Measurements from ENCODE around the gene APBA1.

Gene APBA1

DNA sequence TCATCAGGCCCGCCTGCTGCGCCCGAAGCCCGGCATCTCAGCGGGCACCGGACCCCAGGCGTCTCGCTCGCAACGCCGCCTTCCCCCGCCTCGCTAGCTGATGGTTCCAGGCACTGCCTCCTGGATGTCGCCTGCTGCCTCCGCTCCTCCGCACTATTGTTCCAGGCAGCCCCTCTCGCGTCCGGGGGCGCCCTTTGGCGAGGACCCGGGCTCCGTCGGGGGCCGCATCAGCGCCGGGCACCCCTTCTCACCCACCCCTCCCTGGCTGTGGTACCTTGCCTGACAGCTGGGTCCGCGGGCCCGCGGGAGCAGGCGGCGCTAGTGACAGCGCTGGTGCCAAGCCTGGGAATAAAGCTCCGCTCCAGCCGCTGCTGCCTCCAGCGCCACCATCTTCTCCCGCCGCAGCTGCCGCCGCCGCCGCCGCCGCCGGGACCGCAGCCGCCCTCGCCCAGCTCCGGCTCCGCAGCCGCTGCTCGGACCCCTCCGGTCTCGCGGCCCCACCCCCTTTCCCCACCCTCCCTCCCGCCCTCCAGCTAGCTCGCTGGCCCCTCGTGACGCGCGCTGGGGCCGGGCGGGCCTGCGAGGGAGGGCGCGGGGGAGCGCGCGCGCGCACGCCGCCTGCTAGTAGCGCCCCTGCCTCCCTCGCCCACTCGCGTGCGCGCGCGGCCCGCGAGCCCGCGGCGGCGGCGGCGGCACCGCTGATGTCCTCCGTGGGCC is at the start of gene APBA1:
Gene APBA1, minus strand, starts transcription at position 493 of the 717 bp plus-strand sequence.
- peak; percentile 40 for DNase-seq (ENCODE audit: low read depth)

DNA sequence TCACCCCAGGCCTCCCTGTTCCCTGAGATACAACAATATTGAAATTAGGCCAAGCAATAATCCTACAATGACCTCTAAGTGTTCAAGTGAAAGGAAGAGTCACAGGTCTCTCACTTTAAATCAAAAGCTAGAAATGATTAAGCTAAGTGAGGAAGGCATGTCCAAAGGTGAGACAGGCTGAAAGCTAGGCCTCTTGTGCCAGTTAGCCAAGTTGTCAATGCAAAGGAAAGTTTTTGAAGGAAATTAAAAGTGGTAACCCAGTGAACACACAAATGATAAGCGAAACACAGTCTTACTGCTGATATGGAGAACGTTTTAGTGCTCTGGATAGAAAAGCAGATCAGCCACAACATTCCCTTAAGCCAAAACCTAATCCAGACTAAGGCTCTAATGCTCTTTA is 47.8 kb upstream of the APBA1 start:
- DNase-seq (ENCODE audit: low read depth): no peak

DNA sequence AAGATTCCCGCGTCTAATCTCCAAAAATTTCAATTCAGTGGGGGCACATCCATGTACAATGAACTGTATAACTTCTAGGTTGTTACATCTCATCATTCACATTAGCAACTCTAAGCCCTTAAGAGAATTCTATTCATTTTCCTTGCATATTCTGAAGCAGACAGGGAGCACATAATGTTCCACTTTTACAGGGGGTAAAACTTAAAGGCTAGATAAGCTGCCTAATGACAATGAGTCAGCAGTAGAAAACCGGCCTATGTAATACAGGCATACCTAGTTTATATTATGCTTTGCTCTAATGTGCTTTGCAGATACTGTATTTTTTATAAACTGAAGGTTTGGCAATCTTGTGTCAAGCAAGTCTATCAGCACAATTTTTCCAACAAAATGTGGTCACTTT is 47.2 kb upstream of the APBA1 start:
- DNase-seq (ENCODE audit: low read depth): no peak

DNA sequence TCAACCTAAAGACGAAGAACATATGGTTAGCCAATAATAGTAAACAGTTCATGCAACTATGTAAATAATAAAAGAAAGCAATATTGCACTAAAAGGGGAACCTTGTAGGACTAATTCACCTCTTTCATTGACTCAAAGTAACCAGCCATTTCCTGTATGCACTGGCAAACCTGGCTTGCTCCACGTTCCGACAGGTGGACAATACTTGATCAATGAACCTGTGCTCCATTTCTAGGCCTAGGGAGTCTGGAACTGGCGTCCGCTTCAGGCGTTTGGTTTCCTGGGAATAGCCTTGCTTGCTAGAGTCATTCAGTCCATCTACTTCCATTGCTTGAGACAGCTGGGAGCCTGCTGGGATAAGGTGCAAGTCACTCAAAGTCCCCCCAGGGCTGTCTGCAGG is 46.0 kb upstream of the APBA1 start:
- DNase-seq (ENCODE audit: low read depth): no peak

DNA sequence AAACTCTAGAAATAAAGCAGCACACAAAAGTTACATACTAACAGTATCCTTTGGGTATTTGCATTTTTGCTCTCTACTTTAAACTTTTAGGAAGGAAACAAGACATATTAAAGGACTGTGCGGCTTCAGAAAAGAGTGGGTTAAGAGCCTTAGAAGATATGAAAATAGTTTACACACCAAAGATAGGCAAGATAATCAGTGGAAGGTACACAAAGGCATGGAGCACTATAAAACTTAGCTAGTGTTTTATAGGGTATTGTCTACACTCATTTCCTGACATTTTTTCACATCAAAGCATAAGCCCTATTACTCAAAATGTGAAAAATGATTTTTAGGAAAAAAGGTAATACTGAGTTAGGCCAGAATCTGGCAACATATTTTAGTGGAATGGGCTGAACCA is 43.7 kb upstream of the APBA1 start:
- no peak for DNase-seq (ENCODE audit: low read depth)

DNA sequence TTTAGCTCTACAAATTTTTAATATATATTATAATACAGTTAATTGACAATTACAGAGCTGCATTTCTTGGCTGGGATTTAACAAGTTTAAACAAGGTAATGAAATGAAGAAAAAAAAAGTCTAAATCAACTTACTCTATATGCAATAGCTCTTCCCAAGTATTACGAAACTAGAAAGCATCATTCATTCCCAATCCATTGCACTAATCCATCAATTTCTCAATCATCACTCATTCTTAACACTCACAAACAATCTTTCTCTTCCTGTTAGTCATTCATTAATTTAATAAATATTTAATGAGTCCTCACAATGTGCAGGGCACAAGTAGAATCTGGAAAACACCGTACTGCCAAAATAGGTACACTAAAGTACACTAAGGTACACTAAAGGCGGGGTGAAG is 42.9 kb upstream of the APBA1 start:
- DNase-seq (ENCODE audit: low read depth): no peak

DNA sequence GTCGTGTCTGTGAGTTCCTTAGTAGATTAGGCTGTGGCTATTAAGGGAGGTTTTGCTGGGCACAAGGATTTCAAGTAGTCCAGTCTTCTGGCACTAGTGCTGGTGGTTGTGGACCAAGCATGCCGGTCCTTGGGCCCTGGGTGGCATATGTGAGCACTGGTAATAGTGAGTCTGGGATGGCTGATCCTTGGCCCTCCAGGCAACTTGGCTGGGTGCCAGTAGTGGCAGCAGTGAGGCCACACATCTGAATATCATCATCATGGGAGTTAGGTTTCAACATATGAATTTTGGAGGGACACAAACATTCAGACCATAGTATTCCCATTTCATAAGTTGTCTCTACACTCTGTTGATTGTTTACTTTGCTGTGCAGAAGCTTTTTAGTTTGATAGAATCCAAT is 25.3 kb upstream of the APBA1 start:
- no peak for DNase-seq (ENCODE audit: low read depth)

DNA sequence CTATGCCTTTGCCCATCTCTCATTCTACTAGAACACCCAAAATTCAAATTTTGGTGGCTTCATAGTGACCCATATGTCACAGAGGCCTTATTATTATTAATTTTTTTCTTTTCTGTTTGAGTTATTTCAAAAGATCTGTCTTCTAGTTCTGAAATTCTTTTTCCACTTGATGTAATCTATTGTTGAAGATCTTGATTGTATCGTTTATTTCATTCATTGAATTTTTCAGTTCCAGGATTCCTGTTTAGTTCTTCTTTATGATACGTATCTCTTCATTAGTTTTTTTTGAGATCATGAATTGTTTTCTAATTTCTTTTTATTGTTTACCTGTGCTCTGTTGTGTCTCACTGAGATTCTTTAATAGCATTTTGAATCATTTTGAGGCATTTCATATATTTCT is 24.6 kb upstream of the APBA1 start:
- DNase-seq (ENCODE audit: low read depth): no peak

DNA sequence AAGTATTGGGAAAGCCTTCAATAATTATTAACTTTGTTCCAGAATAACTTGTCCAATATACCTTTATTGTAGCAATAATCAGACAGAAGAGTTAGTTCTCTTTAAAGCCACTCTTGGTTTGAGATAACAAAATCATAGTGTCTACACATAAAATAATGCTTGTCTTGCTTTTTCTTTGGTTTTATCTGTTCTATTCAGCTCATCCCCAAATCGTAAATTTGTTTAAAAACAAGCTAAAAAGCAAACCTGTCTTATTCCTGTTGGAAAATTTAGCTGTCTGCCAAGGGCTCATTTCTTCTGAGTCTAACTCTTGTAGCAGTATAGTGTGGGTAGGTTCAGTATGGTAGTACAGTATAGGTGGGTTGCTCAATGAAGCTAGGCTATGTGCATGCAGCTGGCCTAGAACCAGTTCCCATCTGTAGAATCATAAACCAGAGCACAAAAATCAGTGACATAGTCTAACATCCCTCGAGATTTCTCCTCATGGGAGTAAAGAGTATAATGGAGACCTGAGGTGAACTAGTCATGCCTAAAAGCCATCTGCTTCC is 17.9 kb upstream of the APBA1 start:
- no peak for DNase-seq (ENCODE audit: low read depth)

DNA sequence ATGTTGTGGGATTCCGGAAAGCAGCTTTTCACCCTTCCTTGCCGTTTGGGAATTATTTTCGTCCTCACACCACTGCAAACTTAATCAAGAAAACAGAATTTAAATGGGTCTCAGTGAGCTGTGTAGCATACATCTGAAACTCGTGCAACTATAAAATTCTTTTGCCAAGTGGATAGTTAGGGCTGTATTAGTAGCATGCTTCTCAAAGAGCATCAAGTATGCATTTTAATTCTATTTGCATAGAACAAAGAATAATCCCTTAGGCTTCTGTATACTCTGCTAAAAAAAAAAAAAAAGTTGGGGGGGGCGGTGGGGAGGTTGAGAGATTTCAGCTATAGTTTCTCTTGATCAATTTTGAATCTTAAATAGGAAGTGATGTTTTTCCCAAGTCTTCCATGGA is 11.8 kb upstream of the APBA1 start:
- DNase-seq (ENCODE audit: low read depth): no peak

DNA sequence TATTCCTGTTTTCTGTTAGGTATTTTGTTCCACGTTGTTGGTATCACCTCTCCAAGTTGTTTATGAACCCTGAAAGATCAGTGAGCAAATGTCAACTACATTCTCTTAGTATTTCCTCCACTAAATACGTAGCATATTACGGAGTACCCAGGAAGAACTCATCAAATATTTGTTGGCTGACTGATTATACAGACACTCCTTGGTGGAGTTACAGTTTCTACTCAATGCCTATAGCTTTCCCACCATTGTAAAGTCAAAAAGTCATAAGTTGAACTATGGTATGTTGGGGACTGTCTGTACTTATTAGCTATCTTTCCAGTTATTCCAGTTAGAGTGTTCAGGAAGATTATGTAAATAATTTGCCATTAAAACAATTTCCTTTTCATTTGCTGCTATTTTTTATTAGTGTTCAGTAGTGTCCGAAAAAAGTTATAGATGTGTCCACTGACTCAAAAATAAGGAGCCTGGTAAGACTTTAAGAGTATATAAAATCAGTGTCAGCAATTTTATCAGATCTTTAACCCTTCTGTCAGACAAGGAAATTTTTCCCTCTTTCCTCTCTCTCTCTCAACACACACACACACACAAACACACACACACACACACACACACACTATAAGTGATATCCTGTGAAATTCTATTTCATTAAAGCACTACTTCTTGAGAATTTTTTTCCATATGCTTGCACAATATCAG is 6.8 kb upstream of the APBA1 start:
- no peak for DNase-seq (ENCODE audit: low read depth)

DNA sequence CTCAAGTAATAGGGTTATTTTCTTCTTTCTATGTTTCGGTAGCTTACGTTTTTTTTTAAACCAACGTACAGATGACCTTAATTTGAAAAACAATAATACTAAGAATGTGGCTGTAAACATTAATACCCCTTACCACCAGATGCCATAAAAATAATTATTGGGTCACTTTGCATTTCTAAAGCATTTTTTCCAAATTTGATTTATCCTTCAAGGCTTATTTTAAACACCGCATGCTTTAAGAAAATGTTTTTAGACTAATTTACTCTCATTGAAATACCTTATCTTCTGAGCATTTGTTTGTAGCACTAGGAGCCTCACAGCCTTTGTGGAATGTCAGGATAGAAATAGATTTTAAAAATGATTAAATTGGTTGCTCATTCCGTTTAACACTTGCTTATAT is 5.8 kb upstream of the APBA1 start:
- DNase-seq (ENCODE audit: low read depth): no peak

DNA sequence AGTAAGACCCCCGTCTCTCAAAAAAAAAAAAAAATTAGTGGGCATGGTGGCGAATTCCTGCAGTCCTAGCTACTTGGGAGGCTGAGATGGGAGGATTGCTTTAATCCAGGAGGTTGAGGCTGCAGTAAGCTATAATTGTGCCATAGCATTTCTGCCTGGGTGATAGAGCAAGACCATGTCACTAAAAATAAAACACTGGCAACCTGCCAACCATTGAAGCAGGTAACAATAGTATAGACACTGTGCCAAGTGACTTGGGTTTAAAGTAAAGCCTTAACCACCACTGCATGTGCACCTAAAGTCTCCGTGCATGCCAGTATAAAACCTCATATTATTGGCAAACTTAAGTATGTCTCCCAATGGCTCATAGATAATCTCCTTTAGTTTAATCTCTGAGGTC is 3.4 kb upstream of the APBA1 start:
- no peak for DNase-seq (ENCODE audit: low read depth)

DNA sequence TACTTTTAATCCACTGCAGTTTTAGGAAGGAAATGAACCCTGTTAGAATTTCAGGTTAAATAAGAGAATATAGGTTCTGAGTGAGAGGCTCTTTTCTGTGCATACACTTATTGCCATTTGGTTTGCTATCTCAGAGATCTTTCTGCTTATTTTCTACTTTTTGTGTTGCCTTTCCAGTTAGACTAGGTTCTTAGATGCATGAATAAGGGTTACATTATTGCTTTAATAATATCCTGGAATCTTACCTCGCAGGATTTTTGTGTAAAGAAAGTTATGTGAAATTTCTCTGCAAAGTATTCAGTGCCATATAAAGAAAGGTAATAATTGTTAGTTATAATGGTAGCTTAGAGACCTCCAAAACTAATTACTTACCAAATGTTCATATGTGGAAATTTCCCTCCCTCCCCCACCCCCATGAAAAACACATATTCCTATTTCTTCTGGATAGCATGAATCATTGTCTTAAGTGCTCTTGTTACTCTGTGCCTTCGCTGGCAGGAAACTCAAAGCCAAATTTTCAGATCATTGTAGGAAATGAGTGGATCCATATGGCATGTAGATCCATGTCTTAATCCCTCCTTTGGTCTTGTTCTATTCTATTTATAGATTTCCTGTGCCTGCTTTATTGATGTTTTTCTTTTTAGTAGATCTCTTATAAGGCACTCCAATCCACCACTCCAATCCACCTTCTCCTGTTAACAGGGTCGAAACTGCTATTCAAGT is 2.7 kb upstream of the APBA1 start:
- DNase-seq (ENCODE audit: low read depth): no peak

DNA sequence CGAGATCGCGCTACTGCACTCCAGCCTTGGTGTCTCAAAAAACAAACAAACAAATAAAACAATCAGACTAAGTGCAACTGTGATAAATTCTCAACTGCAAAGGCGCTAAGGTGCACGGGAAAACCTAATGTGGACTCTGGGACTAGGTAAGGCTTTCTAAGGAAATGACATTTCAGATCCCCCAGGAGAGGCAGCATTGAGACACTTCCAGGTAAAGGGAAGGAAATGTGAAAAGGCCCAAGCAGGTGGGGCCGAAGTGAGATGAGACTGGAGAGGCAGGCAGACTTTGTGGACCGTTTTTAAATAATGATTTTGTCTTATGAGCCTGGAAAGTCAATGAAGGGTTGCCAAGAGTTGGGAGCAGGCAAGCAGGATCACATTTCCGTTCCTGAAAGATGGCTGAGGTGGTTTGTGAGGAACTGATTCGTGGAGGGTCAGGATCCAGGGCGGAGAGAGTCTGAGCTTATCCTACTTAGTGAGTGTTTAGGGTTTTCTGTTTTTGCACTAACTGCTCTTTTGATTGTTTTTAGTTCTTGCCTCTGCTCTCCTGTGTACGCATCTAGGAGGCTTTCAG is 2.0 kb upstream of the APBA1 start:
- no peak for DNase-seq (ENCODE audit: low read depth)

DNA sequence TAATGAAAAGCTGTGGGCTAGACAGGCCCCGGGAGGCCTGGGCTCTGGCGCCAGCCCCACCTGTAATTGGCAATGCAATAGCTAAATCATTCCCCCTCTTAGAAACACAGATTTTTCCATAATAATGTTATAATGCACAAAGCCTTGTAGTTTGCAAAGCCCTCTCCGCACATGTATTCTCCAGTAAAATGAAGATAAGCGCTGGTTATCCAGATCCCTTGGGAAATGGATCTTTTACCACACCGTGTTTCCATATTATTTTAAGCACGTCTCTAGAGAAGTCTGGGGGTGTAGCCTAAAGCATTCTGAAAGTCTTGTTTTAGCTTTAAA is 1.1 kb upstream of the APBA1 start:
- DNase-seq (ENCODE audit: low read depth): no peak

DNA sequence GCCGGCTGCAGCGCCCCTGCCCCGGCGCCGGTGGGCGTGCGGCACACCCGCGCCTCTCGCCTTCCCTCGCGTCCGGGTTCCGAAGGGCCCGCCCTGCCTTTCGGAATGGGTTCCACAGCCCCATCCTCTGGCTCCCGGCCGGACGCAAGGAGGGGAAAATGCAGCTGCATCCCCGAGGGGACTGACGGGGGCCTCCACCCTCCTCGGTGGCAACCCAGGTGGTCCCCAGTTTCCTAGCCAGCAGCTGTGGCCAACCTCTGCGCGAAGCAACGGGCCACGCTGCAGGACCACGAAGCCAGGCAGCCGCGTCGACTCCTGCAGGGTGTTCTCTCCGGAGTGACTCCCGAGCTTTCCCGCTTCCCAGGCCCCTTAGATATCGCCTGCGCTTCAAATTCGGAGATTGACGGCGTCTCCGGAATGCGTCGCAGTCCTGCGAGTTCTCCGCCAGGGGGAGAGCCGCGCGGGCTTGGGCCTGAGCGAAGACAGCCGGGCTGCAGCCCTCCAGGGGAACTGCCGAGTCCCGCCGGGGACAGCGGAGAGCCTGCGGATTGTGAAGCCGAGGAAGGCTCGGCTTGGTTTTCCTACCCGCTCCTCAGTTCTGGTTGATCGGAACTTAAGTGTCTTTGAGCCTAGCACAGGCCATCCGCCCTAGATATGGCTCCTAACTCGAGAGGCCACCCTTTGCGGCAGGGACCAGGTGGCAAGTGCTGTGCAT is 582 bp upstream of the APBA1 start:
- peak; percentile 69 for DNase-seq (ENCODE audit: low read depth)

DNA sequence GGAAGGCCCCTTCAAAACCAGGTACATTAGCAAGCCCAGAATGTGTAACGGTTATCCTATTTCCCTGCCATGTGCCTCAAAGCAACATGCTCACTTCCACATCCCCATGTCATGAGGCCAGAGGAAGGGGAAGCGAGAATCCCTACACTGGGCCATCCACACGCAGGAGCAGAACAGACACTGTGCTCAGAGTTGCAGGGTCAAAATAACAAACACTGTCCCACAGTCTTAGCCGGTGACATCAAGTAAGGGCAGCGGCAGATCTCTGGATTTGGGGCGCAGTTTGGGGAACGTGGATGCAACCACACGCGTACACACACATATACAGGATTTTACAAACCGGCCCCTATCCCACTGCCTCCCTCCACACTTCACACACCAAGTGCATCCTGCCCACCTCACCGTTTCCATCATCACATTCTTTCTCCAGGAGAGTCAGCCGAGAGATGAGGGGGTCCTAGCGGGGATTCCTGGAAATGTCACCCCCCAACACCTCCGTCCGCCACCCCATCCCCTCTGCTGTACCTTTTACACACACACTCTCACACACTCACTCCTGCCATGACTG is 776 bp downstream of the APBA1 start:
- DNase-seq (ENCODE audit: low read depth): no peak

DNA sequence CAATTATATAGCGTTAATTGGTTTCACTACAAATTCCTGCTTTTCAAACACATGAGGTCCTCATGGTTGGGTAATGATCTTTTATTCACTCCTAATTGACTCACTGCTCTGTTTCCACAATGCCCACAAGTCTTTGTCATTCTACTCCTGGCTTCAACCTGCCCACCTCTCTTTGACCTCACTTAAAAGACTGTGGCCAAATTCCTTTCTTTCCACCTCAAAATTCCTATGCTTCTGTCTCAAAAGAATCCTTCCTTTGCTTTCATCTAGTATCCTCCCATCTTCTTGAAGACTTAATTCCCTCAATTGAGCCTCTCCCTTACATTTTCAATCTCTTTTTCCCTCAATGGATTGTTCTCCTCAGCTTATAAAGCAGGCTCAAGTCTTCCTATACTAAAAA is 4.9 kb downstream of the APBA1 start:
- DNase-seq (ENCODE audit: low read depth): no peak

DNA sequence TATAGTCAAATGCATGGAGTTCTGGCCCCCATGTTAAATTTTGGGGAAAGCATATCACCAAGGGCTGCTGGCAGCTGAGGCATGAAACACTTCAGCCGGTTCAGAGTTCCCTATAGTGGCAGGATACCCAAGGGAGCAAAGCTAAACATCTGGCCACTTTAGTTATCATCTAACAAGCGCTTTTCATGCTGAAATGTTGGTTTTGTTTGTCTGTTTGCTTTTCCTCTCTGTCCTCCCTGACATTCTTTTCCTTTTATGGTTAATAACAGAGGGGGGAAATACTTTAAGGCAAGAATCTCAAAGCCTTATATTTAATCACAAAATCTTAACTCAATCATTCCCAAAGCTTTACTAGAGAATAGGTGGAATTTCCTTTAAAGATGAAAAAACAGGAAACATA is 11.9 kb downstream of the APBA1 start:
- DNase-seq (ENCODE audit: low read depth): no peak

DNA sequence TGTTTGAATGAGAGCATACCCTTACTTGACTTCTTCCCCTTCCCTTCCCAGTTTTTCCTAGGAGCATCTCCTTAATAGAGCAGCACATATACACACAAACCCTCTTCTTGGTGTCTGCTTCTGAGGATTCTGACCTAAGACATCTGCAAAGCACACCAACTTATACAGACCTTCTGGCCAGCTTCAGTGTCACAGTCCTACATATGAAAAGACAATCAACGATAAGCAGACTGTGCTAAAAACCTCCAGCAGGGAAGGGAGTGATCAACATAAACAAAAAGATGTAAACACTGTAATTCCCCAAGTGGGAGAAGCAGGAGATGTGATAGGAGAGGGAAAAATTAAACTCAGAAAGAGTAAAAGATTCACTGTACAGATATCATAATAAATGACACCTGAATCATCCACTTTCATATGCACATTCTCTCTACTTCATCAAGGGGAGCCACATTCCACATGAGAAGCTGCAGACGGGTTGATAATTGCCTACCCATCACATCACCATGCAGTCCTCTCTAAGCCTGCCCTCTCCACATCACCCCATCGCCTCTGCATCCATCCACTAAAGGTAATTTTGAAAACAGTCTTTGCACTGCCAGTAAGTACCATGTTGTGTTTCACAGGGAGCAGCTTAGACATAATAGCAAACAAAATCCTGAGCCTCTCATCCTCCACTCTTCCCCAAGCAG is 13.0 kb downstream of the APBA1 start:
- DNase-seq (ENCODE audit: low read depth): no peak
